Right lobe of liver (tissue), 4 donors: ENCODE measurements around the gene CEP20.

ENCODE experiments used
- CTCF ChIP-seq, 4 donors: fragments of 200-600 bp in 3 of 4; fragments of 450-650 bp in 1 of 4; IDR thresholded peaks; one replicate each; pipeline versions ENCODE4 v1.5.1 to v1.8.0; 2016 to 2022; ENCODE audit warnings: antibody characterized with exemption in 4 of 4, mild to moderate bottlenecking in 2 of 4
- POLR2A ChIP-seq: fragments of 450-650 bp; IDR thresholded peaks from one replicate; pipeline ENCODE4 v1.6.1; 2017; ENCODE audit warnings: antibody characterized with exemption, mild to moderate bottlenecking
- donor health status: DM: no; HTN: no; CAD: no.
- donor health status: DM: no; HTN: no; CAD: no.
- donor health status: DM: no; HTN: yes; CAD: no.

- no peak for TF ChIP-seq CTCF (IDR thresholded peaks at IDR 0.05)
- no peak for TF ChIP-seq POLR2A
Observed at GRCh38 chr16:15861996-15862395, 26.4 kb downstream of the CEP20 start.
